ENCODE measurements around the gene CA9.

DNA sequence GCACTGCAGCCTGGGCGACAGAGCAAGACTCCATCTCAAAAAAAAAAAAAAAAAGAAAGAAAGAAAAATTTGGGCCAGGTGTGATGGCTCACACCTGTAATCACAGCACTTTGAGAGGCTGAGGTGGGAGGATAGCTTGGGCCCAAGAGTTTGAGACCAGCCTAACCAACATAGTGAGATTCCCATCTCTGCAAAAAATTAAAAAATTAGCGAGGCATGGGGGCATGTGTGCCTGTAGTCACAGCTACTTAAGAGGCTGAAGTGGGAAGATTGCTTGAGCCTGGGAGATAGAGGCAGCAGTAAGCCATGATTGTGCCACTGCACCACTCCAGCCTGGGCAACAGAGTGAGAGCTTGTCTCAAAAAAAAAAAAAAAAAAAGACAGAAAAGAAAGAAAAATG lies 20.1 kb upstream of the CA9 start:
- TF ChIP-seq, protein P1, sequence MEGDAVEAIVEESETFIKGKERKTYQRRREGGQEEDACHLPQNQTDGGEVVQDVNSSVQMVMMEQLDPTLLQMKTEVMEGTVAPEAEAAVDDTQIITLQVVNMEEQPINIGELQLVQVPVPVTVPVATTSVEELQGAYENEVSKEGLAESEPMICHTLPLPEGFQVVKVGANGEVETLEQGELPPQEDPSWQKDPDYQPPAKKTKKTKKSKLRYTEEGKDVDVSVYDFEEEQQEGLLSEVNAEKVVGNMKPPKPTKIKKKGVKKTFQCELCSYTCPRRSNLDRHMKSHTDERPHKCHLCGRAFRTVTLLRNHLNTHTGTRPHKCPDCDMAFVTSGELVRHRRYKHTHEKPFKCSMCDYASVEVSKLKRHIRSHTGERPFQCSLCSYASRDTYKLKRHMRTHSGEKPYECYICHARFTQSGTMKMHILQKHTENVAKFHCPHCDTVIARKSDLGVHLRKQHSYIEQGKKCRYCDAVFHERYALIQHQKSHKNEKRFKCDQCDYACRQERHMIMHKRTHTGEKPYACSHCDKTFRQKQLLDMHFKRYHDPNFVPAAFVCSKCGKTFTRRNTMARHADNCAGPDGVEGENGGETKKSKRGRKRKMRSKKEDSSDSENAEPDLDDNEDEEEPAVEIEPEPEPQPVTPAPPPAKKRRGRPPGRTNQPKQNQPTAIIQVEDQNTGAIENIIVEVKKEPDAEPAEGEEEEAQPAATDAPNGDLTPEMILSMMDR (IDR thresholded peaks at IDR 0.05; ENCODE audit: extremely low read depth in 1 of 2, insufficient read depth in 1 of 2, low read depth in 1 of 2, low read length in 2 of 2): no peak
- TF ChIP-seq POLR2AphosphoS5 (IDR thresholded peaks at IDR 0.05; ENCODE audit: insufficient read depth, low read depth, low read length) (no peak), EZH2 (IDR thresholded peaks at IDR 0.05; ENCODE audit: borderline replicate concordance, low read depth, low read length, severe bottlenecking) (no peak), POLR2A (IDR thresholded peaks at IDR 0.05; ENCODE audit: low read depth, low read length) (no peak), FOS (IDR thresholded peaks at IDR 0.05; ENCODE audit: borderline replicate concordance, insufficient read depth, low read length) (no peak)
